ENCODE results near the gene C11orf86.

GRCh38 chr11:66933531-66933930 lies 41.6 kb upstream of the C11orf86 start:
- no peak for TF ChIP-seq CTCF (IDR thresholded peaks at IDR 0.05)
- no peak for TF ChIP-seq FOXP1 (CRISPR knock-in tag; IDR thresholded peaks at IDR 0.05; ENCODE audit: borderline replicate concordance)
- TF ChIP-seq USF2 (CRISPR knock-in tag; IDR thresholded peaks at IDR 0.05): no peak
- no peak for TF ChIP-seq ETV6 (CRISPR knock-in tag; IDR thresholded peaks at IDR 0.05)
- TF ChIP-seq USF1 (CRISPR knock-in tag; IDR thresholded peaks at IDR 0.05): no peak
- TF ChIP-seq ZBTB21 (CRISPR knock-in tag; IDR thresholded peaks at IDR 0.05; ENCODE audit: borderline replicate concordance): no peak
- no peak for TF ChIP-seq ARID4B (CRISPR knock-in tag; IDR thresholded peaks at IDR 0.05; ENCODE audit: borderline replicate concordance)
